Spleen (tissue), 11 donors: ENCODE measurements around the gene RABL6. TPM values are rescaled to one million over a fixed set of nuclear protein-coding genes. Genes with fewer than 3 reads are reported as not detected.
"Not testable (repeated sequence)": the region's sequence is repeated elsewhere in the genome, so short reads cannot be mapped to it uniquely, and the experiment has no call there.

Experiments used
- DNase-seq: peaks from one replicate; pipeline ENCODE4 v3.0.0-alpha.2; 2020
- H3K27ac ChIP-seq, 8 donors: fragments of 200-600 bp; sonication (generic) in 7 of 8; 1 replicate in 4 of 8; 2 replicates in 4 of 8; pipeline versions ENCODE4 v1.5.0 to v1.8.0; 2016 to 2021; ENCODE audit warnings: inconsistent platforms in 4 of 8, mild to moderate bottlenecking in 4 of 8, moderate library complexity in 1 of 8
- H3K27me3 ChIP-seq, 7 donors: fragments of 200-600 bp; sonication (generic) in 6 of 7; replicated peaks in 1 of 7; 1 replicate in 4 of 7; 2 replicates in 3 of 7; pipeline versions ENCODE4 v1.5.0 to v1.8.0; 2016 to 2021; ENCODE audit warnings: inconsistent platforms in 3 of 7, mild to moderate bottlenecking in 1 of 7
- H3K36me3 ChIP-seq, 6 donors: fragments of 200-600 bp; sonication (generic) in 5 of 6; 1 replicate in 4 of 6; 2 replicates in 2 of 6; pipeline versions ENCODE4 v1.5.0 to v1.8.0; 2016 to 2021; ENCODE audit warnings: inconsistent platforms in 2 of 6
- H3K4me1 ChIP-seq, 6 donors: fragments of 200-600 bp; sonication (generic) in 5 of 6; 1 replicate in 3 of 6; 2 replicates in 3 of 6; pipeline versions ENCODE4 v1.5.0 to v1.8.0; 2016 to 2021; ENCODE audit warnings: inconsistent platforms in 3 of 6
- H3K4me3 ChIP-seq, 8 donors: fragments of 200-600 bp; sonication (generic) in 7 of 8; 1 replicate in 4 of 8; 2 replicates in 4 of 8; pipeline versions ENCODE4 v1.5.0 to v1.8.0; 2016 to 2021; ENCODE audit warnings: inconsistent platforms in 4 of 8, mild to moderate bottlenecking in 4 of 8, moderate library complexity in 2 of 8
- H3K9me3 ChIP-seq, 8 donors: fragments of 200-600 bp; sonication (generic) in 7 of 8; 1 replicate in 4 of 8; 2 replicates in 4 of 8; pipeline versions ENCODE4 v1.5.0 to v1.8.0; 2016 to 2021; ENCODE audit warnings: inconsistent platforms in 4 of 8
- CTCF ChIP-seq, 11 experiments: fragments of 200-600 bp in 7 of 11; fragments of 450-650 bp in 4 of 11; sonication (generic) in 4 of 11; IDR thresholded peaks in 8 of 11; conservative IDR thresholded peaks in 3 of 11; 1 replicate in 7 of 11; 2 replicates in 4 of 11; pipeline versions ENCODE4 v1.4.0 to v1.8.0; 2016 to 2021; ENCODE audit warnings: antibody characterized with exemption in 11 of 11, inconsistent platforms in 4 of 11, mild to moderate bottlenecking in 1 of 11
- POLR2A ChIP-seq, 3 donors: fragments of 450-650 bp; IDR thresholded peaks; one replicate each; pipeline ENCODE4 v1.5.1; 2017; ENCODE audit warnings: antibody characterized with exemption in 3 of 3, mild to moderate bottlenecking in 1 of 3
- POLR2AphosphoS5 ChIP-seq, 3 donors: sonication (generic); formaldehyde crosslinking; IDR thresholded peaks; one replicate each; pipeline ENCODE4 v1.5.1; 2017; ENCODE audit warnings: antibody characterized with exemption in 3 of 3
- WGBS, 5 donors: extraction: QIAGEN DNeasy Blood & Tissue Kit in 3 of 5; methylation state at CpG; one replicate each; pipeline versions ENCODE4 v1.1.5 to v1.1.7; 2013 to 2018; 5-methylcytosine and 5-hydroxymethylcytosine counted together
- intact Hi-C: fragments of 100-400 bp; cut with DNase I; formaldehyde crosslinking; loops from one replicate; pipeline ENCODE4 v1.15.0; 2023; ENCODE audit warnings: low total_unique reads
- polyA plus RNA-seq, 3 donors: library from polyadenylated mRNA; stranded (reverse); fragments of 200-250 nt; gene quantifications; one replicate each; pipeline ENCODE4 v1.2.1, GENCODE V29; 2013
- total RNA-seq, 7 donors: library from RNA; depleted of rRNA in 3 of 7; stranded (reverse); fragments of >200 nt in 3 of 7; fragmentation: NEBNext Ultra II Directional in 4 of 7; extraction: Animal tissue kit (Norgen Biotek cat#: 25700) in 4 of 7; gene quantifications; one replicate each; pipeline versions ENCODE4 v1.1.0 to v1.2.1, GENCODE V29; 2016 to 2021
- donor health status: healthy with polysubstance abuse.
- donor health status: DM: no; HTN: no; CAD: no; lungs with moderate emphysema.
- donor health status: DM: no; HTN: no; CAD: no.
- donor health status: Bipolar disorder and iron deficiency.
- donor health status: healthy.
- donor health status: DM: no; HTN: no; CAD: no.
- donor health status: DM: yes; HTN: yes; CAD: no.

Gene RABL6
- total and polyA plus RNA-seq, 10 donors = 32.7 to 70.0 (median 55.7) TPM

GRCh38 chr9:136865041-136865767 lies 57.5 kb downstream of the RABL6 start:
- TF ChIP-seq POLR2AphosphoS5 (IDR thresholded peaks at IDR 0.05) (no peak), CTCF (IDR thresholded peaks at IDR 0.05 in 8 of 11, conservative IDR thresholded peaks at IDR 0.05 in 3 of 11) (no peak), POLR2A (IDR thresholded peaks at IDR 0.05) (no peak)
- peak overlapping the region in 4 of 8 donors; percentile 93 to 95 (median 94) for H3K27ac ChIP-seq
- 61 to 67% (median 62%) methylated on average over 11 of the region's 11 CpGs for WGBS, 5 donors

GRCh38 chr9:136865768-136866103 lies 58.0 kb downstream of the RABL6 start:
- peaks cover 16 to 47% (median 24%) of the 10 kb centered on the region in 6 donors for H3K4me1 ChIP-seq
- no peaks in the 10 kb centered on the region for H3K27me3 ChIP-seq
- TF ChIP-seq POLR2AphosphoS5 (IDR thresholded peaks at IDR 0.05) (no peak), POLR2A (IDR thresholded peaks at IDR 0.05) (no peak), CTCF (IDR thresholded peaks at IDR 0.05 in 8 of 11, conservative IDR thresholded peaks at IDR 0.05 in 3 of 11) (no peak)
- H3K9me3 ChIP-seq = no peaks in the 10 kb centered on the region
- H3K36me3 ChIP-seq = peaks cover 0 to 41% (median 34%) of the 10 kb centered on the region in 6 donors
- no peak for DNase-seq
- WGBS, 5 donors = 1% methylated on average over 15 to 20 of the region's 20 CpGs
- peak overlapping the region; percentile 71 to 89 (median 82) for H3K4me3 ChIP-seq
- intact Hi-C loops = no loop called here
- peak overlapping the region; percentile 81 to 95 (median 92) for H3K27ac ChIP-seq

More at GRCh38 chr9:136865041-136865767, 57.5 kb downstream of the RABL6 start:
- peaks cover 16 to 47% (median 24%) of the 10 kb centered on the region in 6 donors for H3K4me1 ChIP-seq
- H3K4me3 ChIP-seq = peak overlapping the region; percentile 71 to 89 (median 82)
- H3K9me3 ChIP-seq = no peaks in the 10 kb centered on the region
- peaks cover 0 to 45% (median 38%) of the 10 kb centered on the region in 6 donors for H3K36me3 ChIP-seq
- intact Hi-C loops = no loop called here
- no peaks in the 10 kb centered on the region for H3K27me3 ChIP-seq
- DNase-seq = no peak

- H3K27ac ChIP-seq = peak overlapping the region; percentile 81 to 95 (median 92)
- peaks cover 0 to 29% (median 22%) of the 10 kb centered on the region in 6 donors for H3K36me3 ChIP-seq
- H3K4me3 ChIP-seq = peak overlapping the region; percentile 35 to 89 (median 80)
- 74 to 88% (median 82%) methylated on average over 29 of the region's 29 CpGs for WGBS, 5 donors
- intact Hi-C loops, DNase-seq, H3K27me3 ChIP-seq, H3K9me3 ChIP-seq: not testable (repeated sequence)
- H3K4me1 ChIP-seq = peaks cover 16 to 47% (median 24%) of the 10 kb centered on the region in 6 donors
Observed at GRCh38 chr9:136866898-136867421, 59.2 kb downstream of the RABL6 start.

- Histone ChIP-seq H3K27ac (no peak overlapping the region), H3K4me3 (peak overlapping the region in 2 of 8 donors; percentile 75 to 82), H3K9me3 (peaks cover 0 to 5% (median 3%) of the 10 kb centered on the region in 8 donors), H3K27me3 (no peaks in the 10 kb centered on the region), H3K4me1 (peaks cover 16 to 45% (median 24%) of the 10 kb centered on the region in 6 donors), H3K36me3 (peaks cover 0 to 24% (median 17%) of the 10 kb centered on the region in 6 donors)
- DNase-seq = peak; percentile 72
- intact Hi-C loops = no loop called here
- no peak for TF ChIP-seq POLR2AphosphoS5 (IDR thresholded peaks at IDR 0.05)
- TF ChIP-seq CTCF (IDR thresholded peaks at IDR 0.05 in 8 of 11, conservative IDR thresholded peaks at IDR 0.05 in 3 of 11) = no peak
- no peak for TF ChIP-seq POLR2A (IDR thresholded peaks at IDR 0.05)
- WGBS, 5 donors = 97 to 98% (median 98%) methylated on average over 18 of the region's 18 CpGs
Observed at GRCh38 chr9:136867480-136867879, 59.7 kb downstream of the RABL6 start.
